Tibial nerve (tissue), 4 donors: ENCODE data around the gene LTN1. TPM values are rescaled to one million over a fixed set of nuclear protein-coding genes. Genes with fewer than 3 reads are reported as not detected.

Experiments
- DNase-seq, 2 donors: peaks; one replicate each; pipeline ENCODE4 v3.0.0-alpha.2; 2019; ENCODE audit warnings: low spot score in 2 of 2
- H3K27ac ChIP-seq, 4 donors: fragments of 200-600 bp; sonication (generic) in 3 of 4; one replicate each; pipeline ENCODE4 v1.5.1; 2017 to 2019; ENCODE audit warnings: mild to moderate bottlenecking in 1 of 4
- H3K27me3 ChIP-seq, 2 donors: fragments of 200-600 bp; sonication (generic) in 1 of 2; one replicate each; pipeline versions ENCODE4 v1.5.1 to v1.6.0; 2017 to 2019
- H3K36me3 ChIP-seq, 3 donors: fragments of 200-600 bp; sonication (generic); one replicate each; pipeline ENCODE4 v1.5.1; 2018 to 2019
- H3K4me1 ChIP-seq, 4 donors: fragments of 200-600 bp; sonication (generic) in 3 of 4; one replicate each; pipeline ENCODE4 v1.5.1; 2017 to 2019
- H3K4me3 ChIP-seq, 4 donors: fragments of 200-600 bp; sonication (generic) in 3 of 4; one replicate each; pipeline ENCODE4 v1.5.1; 2017 to 2019; ENCODE audit warnings: mild to moderate bottlenecking in 1 of 4, moderate library complexity in 1 of 4
- H3K9me3 ChIP-seq, 4 donors: fragments of 200-600 bp; sonication (generic) in 3 of 4; one replicate each; pipeline ENCODE4 v1.5.1; 2017 to 2019
- CTCF ChIP-seq, 5 experiments: fragments of 200-600 bp in 3 of 5; fragments of 450-650 bp in 2 of 5; sonication (generic) in 3 of 5; IDR thresholded peaks; one replicate each; pipeline ENCODE4 v1.5.1; 2016 to 2019; ENCODE audit warnings: antibody characterized with exemption in 5 of 5, mild to moderate bottlenecking in 3 of 5, moderate library complexity in 2 of 5
- EP300 ChIP-seq, 2 donors: sonication (generic); formaldehyde crosslinking; IDR thresholded peaks; one replicate each; pipeline ENCODE4 v1.6.1; 2017; ENCODE audit warnings: antibody characterized with exemption in 2 of 2, mild to moderate bottlenecking in 1 of 2
- POLR2A ChIP-seq, 2 donors: fragments of 450-650 bp; IDR thresholded peaks; one replicate each; pipeline ENCODE4 v1.6.1; 2017; ENCODE audit warnings: antibody characterized with exemption in 2 of 2, mild to moderate bottlenecking in 2 of 2, moderate library complexity in 2 of 2
- WGBS, 2 donors: methylation state at CpG; one replicate each; pipeline ENCODE4 v1.1.5; 2018; 5-methylcytosine and 5-hydroxymethylcytosine counted together
- total RNA-seq, 4 donors: library from RNA; depleted of rRNA; stranded (reverse); fragments of >200 nt; gene quantifications; one replicate each; pipeline ENCODE4 v1.1.0, GENCODE V29; 2016

Gene LTN1
- total RNA-seq, 4 donors from 2014 or later = 25.2 to 45.4 (median 29.4) TPM

DNA sequence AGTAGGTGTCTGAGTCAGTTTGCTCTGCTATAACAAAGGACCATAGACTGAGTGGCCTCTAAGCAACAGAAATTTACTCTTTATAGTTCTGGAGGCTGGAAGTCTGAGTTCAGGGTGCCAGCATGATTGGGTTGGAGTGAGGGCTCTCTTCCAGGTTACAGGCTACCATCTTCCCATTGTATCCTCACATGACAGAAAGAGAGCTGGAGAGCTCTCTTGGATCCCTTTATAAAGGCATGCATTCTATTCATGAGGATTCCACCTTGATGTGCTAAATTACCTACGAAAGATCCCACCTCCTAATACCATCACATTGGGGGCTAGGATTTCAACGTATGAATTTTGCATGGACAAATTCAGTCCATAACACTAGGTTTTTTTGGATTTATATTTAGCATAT, 79.6 kb downstream of the LTN1 start:
- DNase-seq = no peak
- Histone ChIP-seq H3K27me3 (no peaks in the 10 kb centered on the region), H3K36me3 (no peaks in the 10 kb centered on the region), H3K4me3 (no peak overlapping the region), H3K27ac (no peak overlapping the region), H3K4me1 (peaks cover 0 to 36% (median 8%) of the 10 kb centered on the region in 4 donors), H3K9me3 (no peaks in the 10 kb centered on the region)
- no peak for TF ChIP-seq CTCF (IDR thresholded peaks at IDR 0.05)
- WGBS, 2 donors = 80 to 84% methylated on average over 2 of the region's 2 CpGs

GRCh38 chr21:28910280-28910887, 82.3 kb downstream of the LTN1 start:
- Histone ChIP-seq H3K4me1 (peaks cover 0 to 32% (median 2%) of the 10 kb centered on the region in 4 donors), H3K36me3 (no peaks in the 10 kb centered on the region), H3K9me3 (no peaks in the 10 kb centered on the region), H3K27ac (peak overlapping the region; percentile 29 to 89 (median 60)), H3K27me3 (no peaks in the 10 kb centered on the region), H3K4me3 (no peak overlapping the region)
- DNase-seq = no peak
- 42 to 46% methylated on average over 4 of the region's 4 CpGs for WGBS, 2 donors
- peak; percentile 43 to 75 for TF ChIP-seq EP300 (IDR thresholded peaks at IDR 0.05)
- TF ChIP-seq POLR2A (IDR thresholded peaks at IDR 0.05) = no peak

- TF ChIP-seq POLR2A (IDR thresholded peaks at IDR 0.05) (no peak), CTCF (IDR thresholded peaks at IDR 0.05) (no peak)
- no peaks in the 10 kb centered on the region for H3K9me3 ChIP-seq
- H3K36me3 ChIP-seq = no peaks in the 10 kb centered on the region
- H3K27me3 ChIP-seq = no peaks in the 10 kb centered on the region
- no peak overlapping the region for H3K27ac ChIP-seq
- DNase-seq = no peak
- H3K4me1 ChIP-seq = peaks cover 0 to 42% (median 2%) of the 10 kb centered on the region in 4 donors
- no peak overlapping the region for H3K4me3 ChIP-seq
- 98% methylated on average over 8 of the region's 8 CpGs for WGBS, 2 donors
These were observed 84.3 kb downstream of the LTN1 start for GRCh38 chr21:28908351-28908750.

GRCh38 chr21:28906841-28907240, 85.8 kb downstream of the LTN1 start:
- H3K27ac ChIP-seq = no peak overlapping the region
- no peak for TF ChIP-seq CTCF (IDR thresholded peaks at IDR 0.05)

GRCh38 chr21:28906236-28906635, 86.4 kb downstream of the LTN1 start:
- Histone ChIP-seq H3K4me1 (peaks cover 0 to 31% (median 0%) of the 10 kb centered on the region in 4 donors), H3K36me3 (no peaks in the 10 kb centered on the region), H3K4me3 (no peak overlapping the region), H3K27me3 (no peaks in the 10 kb centered on the region), H3K9me3 (no peaks in the 10 kb centered on the region), H3K27ac (peak overlapping the region in 2 of 4 donors; percentile 10 to 44)
- DNase-seq = no peak
- 92 to 100% methylated on average over 1 of the region's 1 CpG for WGBS, 2 donors
- TF ChIP-seq CTCF (IDR thresholded peaks at IDR 0.05) (no peak), EP300 (IDR thresholded peaks at IDR 0.05) (no peak), POLR2A (IDR thresholded peaks at IDR 0.05) (no peak)

More at GRCh38 chr21:28906841-28907240, 85.8 kb downstream of the LTN1 start:
- 87 to 88% methylated on average over 2 of the region's 2 CpGs for WGBS, 2 donors
- Histone ChIP-seq H3K36me3 (no peaks in the 10 kb centered on the region), H3K27me3 (no peaks in the 10 kb centered on the region), H3K9me3 (no peaks in the 10 kb centered on the region), H3K4me3 (no peak overlapping the region), H3K4me1 (peaks cover 0 to 37% (median 2%) of the 10 kb centered on the region in 4 donors)
- DNase-seq = no peak
